HG02840 (cell line): ENCODE results near the gene BCAS1.

Experiments used
- ATAC-seq: cut with Tn5 transposase; IDR thresholded peaks from one replicate; pipeline ENCODE4 v1.9.1; 2021; ENCODE audit warnings: mild to moderate bottlenecking, moderate library complexity, moderate number of reproducible peaks; ENCODE audit not compliant: unreplicated experiment, low FRiP score

Gene BCAS1

DNA sequence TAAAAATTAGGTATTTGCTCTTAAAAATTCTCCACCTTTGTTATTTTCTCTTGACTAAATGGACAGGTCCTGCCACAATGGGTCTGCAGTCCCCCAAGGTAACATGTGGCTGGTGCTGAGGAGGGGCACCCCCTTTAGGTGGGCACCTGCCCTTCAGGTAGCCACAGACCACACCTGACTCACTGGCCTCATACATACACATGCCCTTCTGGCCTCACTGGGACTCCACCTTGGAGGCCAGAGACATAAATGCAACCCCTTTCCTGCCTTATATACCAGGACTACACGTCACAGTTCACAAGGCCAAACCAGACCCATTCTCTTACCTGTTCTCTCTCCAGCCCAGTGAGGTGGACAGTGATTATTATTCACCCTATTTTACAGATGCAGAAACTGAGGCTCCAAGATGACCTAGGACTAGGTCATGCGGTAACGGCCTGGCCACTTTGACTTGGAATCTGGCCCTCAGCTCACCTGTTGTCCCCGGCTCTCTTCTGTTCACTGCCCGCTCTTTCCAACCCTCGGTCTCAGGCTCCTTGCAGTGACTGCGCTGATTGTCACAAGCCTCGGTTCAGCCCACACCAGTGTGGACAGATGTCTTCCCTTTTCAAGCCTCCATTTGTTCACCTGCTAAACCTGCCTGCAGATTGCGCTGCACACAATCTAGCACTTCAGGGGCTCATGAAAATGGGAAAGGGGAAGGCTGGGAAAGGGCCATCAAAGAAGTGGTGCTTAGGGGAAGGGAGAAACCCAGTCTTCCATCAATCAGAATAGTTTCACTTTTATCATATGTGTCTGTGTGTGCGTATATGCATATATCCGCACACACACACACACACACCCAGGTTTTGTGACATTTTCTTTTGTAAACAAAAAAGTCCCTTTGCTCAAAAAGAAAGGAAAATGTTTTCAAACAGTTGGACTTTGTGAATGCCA lies 121.7 kb downstream of the BCAS1 start:
- no peak for ATAC-seq

DNA sequence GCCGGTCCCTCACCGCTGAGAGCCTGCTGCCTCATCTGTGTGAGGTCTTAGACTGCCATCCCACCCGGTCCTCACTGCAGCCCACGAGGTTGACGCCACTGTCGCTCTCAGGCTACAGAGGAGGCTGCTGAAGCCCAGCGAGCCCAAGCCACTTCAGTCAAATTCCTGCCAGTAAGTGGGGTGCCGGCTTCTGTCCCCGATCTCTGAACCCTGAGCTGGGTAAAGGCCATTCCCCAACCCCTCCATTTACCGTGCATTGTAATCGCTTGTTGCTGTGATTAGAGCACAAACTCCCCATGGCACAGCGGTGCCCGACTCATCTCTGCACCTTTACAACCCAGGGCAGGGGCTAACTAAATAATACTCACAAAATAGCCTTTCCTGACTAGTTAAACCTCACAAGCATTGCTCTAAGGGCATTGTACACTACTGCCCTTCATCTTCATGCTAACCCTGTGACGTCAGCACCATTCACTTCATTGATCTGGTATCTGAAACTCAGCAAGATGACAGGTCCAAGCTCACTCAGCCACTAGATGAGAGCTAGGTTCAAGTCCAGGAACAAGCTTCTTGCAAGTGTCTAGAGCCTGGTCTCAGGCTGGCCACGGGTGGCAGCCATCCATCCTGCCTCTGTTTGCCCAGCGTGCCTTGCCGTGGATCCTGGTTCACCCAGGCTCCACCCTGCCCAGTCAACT lies 122.7 kb downstream of the BCAS1 start:
- ATAC-seq = no peak

DNA sequence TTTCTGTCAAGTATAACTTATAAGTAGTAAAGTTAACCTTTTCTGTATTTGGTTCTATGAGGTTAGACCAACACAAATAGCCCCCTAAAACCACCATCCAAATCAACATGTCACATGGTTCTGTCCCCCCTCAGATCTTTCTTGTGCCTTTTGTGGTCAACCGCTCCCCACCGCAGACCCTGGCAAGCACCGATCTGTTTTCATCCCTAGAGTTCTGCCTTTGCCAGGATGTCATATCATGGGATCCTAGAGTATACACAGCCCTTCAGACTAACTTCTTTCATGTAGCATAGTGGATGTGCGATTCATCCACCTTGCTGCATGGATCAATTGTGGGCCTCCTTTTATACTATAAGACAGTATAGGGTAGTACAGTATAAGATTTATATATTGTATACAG lies 124.3 kb downstream of the BCAS1 start:
- ATAC-seq = no peak

DNA sequence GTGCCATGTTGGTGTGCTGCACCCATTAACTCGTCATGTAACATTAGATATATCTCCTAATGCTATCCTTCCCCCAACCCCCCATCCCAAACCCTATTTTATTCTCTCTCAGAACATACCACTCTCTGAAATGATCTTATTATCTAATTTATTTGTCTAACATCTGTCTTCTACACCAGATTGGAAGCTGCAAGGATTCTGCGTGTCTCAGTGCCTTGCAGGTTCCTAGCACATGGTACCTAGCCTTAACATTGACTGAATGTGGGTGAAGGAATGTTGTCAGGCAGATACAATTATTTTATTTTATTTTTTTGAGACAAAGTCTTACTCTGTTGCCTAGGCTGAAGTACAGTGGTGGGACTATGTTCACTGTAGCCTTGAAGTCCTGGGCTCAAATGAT lies 124.9 kb downstream of the BCAS1 start:
- no peak for ATAC-seq

DNA sequence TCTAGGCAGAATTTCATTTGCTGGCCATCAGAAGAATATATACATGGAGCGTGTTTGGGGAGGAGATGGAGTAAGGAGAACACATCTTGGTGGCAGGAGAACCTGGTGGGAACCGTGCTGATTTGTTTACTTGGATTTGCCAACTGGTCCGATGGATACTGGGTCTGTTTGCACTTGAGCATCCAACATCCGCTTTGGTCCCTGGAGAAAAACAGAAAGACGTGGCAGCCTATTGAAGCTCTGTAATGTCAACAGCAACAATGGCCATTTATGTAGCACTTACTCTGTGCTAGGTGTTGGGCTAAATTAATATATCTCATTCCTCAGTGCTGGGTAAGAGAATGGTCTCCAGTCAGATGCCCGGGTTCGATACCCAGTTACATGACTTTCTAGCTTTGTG lies 125.6 kb downstream of the BCAS1 start:
- ATAC-seq = no peak

DNA sequence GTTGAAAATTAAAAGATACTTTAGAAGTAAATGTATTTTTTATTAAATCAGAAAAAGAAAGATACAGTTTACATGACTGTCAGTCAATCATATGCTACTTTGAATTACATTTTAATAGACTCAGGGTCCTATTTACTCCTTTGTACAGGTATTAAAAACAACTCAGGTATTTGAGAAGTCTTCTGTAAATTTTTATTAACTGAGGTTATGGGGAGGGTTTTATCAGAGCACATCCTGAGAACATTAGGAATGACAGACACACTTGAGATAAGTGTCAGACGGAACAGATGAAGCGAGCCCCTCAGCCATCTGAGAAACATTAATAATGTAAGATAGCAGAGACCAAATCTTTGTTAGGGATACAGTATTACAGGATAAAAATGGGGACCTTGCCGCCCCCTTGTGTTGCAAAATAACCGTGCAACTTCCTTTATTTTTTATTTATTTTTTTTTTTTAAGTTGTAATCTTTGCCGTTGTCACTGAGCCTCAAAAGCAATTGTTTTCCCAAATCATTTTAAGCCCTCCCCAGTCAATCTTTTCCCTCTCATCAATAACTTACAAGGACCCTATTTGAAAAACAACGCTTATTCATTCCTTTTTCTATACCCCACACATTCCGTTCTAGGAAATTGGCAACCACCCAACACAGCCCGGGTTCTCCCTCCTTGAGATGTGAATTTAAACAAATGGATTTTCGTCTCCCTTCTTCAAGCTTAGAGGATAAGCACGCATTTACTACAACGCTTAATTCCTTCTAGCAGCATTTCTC lies 126.7 kb downstream of the BCAS1 start:
- no peak for ATAC-seq

DNA sequence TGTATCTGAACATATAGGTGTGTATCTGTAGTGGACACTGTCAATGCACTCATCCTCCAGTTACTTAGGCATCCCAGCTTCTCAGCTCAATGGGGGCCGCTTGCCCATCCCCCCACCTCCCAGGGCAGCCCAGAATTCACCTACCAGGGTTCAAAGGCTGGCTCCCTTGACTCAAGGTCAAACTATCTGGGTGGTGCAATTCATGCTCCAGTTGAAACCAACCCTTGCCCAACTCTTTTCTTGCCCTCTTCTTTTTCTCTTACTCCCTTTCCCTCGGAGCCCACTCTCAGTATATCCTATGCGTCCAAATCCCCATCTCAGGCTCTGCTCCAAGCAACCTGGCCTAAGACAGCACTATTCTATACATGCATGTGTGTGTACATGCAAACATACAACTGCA lies 127.4 kb downstream of the BCAS1 start:
- ATAC-seq = no peak

DNA sequence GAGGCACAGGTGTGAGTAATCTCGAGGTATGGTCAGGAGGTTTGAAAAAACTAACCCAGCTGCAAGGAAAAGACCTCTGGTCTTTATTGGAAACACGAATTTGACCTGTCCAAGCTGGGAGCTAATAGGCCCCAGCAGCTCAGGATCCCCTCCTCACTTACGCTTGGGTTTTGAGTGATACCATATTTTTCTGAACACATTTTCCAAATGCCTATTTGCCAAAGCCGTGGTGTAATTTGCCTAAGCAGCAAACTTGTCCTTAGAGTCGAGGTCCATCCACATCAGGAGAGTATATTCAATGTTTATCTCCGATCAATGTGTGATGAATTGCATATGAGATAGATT lies 128.0 kb downstream of the BCAS1 start:
- ATAC-seq = no peak

DNA sequence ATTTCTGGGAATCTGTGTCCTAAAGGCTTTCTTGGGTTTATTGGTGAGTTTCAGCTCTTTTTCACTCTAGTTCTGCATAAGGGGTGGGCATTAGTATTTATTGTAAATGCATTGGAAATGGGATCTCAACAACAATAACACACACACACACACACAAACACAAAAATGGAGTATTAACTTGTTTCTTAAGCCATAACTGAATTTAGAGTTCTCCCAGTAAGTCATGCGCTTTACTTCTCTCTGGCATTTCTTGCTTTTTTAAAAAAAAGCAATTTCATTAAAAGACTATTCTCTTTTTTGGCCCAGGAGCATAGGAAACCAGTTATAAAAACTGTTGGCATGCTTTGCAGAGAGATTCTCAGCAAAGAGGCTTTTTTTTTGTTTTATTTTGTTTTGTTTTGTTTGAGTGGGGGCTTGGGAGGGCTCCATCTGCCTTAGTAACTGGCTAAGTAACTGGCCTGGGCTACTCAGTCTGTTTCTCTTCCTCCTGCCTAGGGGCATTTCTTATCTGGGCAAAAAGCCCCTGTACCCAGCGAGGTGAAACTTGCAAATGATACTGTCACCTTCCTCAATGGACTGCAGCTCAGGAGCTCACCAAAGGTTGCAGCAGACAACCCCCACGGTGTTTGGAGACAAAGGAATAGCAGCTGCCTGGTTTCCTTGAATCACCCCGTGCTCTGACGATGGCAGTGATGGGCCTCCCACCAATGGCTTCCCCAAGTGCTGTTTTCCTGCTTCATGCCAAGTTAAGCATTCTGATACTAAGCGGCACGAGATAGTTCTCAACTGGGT lies 128.5 kb downstream of the BCAS1 start:
- ATAC-seq = no peak

DNA sequence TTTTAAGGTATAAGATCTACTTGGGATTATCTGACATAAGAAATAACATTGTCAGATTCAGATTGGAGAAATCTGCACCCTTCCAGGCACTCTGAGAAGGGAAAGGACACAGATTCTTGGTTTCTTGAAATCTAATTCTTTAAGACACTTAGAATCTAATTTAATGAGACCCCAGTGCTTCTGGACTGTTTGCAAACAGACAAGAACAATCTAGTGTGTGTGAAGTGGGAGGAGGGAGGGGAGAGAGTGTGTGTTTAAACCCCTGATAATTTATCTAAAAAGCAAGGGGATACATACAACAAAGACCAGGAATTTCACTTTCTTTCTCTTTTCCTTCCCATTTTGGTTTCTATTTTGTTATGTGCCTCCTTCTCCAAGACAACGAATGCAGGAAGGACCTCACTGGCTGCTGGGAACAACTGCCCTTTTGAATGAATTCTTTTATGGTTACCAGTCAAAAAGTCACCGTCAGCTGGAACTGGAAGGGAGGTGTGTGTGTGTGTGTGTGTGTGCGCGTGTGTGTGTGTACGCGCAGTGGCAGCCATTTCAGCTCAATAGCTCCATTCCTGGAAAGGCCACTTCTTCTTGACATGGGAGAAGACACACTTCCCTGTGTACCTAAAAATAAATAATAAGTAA lies 129.4 kb downstream of the BCAS1 start:
- no peak for ATAC-seq

DNA sequence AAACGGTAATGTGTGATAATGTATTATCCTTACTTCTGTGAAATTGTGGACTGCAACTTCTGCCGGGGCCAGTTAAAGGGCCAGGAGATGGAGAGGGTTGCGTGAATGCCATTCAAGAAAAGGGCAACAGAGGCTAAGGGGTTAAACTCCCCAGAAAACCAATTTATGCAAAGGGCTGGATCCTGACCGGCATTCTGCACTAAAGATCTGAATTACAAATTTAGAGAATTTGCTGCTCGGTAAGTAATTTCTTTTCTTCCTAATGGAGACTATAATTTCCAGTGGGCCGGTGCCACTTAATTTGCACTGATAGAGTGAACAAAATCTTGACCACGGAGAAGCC lies 130.1 kb downstream of the BCAS1 start:
- no peak for ATAC-seq

DNA sequence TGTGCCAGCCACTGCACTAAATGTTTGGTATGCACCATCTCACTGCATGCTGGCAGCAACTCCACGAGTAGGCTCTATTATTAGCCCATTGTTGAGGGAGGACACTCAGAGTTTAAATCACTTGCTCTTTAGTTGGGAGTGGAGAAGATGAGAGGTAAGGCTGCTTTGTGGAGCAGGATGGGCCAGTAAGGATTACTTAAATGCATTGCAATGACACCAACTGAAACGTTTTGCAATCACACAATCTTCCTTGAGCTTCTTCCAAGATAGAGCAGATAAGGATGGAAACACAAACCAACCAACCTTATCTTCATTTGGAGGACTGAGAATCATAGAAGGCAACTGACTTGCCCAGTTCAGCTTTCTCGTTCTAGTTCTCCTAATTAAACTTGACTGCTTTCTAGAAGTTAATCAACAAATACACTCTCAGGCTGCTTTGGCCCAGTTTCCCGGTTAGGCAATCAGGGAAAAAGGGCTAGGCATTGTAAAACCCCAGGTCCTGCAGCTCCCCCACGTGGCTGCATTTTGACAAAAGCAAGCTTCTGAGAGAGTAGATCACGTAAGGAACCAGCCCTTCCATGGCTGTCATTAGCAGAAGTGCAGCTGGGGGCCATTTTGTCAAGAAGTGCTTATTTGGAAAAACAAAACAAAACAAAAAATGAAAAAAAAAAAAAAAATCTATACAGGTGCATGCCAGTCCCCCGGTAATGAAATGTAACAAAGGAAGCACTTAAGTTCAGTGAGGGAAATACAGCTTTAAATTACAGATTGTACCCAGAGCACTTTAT lies 130.6 kb downstream of the BCAS1 start:
- no peak for ATAC-seq

DNA sequence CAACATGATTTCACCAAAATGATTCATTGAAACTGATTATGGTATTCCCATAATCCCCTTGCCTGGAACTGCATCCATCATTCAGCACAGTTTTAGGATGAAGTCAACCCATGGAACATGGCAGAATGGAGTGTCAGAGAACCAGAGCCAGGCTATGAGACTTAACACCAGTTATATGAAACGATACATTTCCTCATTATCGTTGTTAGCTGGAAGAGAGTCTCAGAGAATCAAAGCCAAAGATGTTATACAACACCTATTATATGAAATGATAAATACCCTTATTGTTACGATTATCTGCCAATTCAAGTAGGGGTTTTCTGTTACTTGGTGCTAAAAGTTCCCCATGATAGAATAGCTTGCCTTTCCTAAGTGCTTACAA lies 131.2 kb downstream of the BCAS1 start:
- no peak for ATAC-seq

DNA sequence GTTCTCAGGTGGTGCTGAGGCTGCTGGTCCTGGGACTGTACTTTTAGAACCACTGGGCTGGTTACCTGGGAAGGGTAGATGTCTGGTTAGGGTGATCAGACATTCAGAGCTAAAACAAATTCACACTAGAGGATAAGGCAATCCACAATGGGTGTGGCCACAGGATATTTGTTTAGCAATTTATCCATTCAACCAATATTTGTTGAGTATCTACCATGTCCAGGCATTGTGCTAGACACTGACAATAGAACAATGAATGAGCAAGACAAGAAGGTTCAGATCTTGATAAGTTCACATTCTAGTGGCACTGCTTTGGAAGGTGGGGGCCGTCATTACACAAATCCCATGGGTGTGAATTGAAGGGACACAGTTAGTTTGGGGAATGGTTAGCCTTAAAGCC lies 131.7 kb downstream of the BCAS1 start:
- ATAC-seq = no peak

DNA sequence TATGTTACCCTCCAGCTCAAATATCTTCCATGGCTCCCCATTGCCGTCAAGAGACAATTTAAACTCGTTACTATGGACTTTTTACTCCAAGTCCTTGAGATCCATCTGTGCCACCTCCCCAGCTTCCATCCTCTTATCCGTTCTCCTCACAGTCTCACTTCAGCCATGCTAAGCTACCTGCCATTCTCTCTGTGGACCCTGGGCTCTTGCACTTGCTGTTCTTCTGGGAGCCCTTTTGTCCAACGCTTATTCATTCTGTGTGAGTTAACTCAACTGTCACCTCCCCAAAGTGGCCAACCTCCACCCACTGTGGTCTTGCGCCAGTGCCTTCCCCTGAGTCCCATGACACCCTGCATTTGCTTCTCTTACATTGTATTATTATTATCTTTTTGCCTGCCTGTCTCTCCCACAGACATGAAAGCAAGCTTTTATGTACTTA lies 132.4 kb downstream of the BCAS1 start:
- no peak for ATAC-seq

DNA sequence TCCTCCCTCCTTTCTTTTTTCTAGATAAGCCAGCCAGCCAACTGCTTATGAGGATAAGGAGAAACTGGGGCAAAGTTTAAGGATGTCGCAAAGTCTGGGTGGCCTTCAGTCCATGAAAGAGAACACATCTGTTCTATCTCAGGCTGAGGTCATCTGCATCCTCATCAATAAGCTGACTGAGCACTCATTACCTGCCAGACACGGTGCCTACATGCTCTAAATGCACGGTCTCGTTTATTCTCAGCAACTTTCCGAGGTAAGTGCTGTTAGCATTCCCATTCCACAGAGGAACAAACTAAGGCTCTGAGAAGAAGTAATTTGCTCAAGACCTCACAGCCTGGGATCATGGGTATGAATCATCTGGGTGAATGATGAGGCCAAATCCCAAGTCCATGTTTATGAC lies 133.1 kb downstream of the BCAS1 start:
- ATAC-seq = no peak

DNA sequence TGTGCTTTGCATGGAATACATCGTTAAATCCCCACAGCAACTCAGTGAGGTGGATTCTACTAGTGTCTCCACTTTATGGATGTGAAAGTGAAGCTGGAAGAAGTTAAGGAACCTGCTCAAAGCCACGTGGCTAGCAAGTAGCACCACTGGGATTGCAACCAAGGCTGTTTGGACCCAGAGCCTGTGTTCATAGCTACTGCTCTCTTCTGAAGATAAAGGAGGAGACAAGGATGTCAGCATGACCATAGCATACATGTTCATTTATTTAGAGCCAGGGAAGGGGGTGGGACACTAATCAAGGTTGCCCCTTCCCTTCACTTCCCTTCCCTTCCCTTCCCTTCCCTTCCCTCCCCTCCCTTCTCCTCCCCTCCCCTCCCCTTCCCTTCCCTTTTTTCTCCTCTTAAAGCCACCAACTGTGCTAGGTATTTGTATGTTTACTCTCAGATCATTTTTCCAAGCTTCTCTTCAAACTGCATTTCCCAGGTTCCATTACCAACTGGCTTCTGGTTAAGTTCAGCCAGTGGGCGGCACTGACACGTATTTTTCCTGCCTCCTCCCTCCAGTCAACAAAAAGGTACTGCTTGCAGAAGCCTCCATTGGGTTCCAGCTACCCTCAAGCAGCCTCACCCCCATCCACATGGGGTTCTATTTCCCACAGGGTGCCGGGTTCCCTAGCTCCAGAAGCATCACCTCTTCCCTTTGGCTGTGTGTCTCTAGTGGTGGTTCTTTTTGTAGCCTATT lies 134.9 kb downstream of the BCAS1 start:
- no peak for ATAC-seq

DNA sequence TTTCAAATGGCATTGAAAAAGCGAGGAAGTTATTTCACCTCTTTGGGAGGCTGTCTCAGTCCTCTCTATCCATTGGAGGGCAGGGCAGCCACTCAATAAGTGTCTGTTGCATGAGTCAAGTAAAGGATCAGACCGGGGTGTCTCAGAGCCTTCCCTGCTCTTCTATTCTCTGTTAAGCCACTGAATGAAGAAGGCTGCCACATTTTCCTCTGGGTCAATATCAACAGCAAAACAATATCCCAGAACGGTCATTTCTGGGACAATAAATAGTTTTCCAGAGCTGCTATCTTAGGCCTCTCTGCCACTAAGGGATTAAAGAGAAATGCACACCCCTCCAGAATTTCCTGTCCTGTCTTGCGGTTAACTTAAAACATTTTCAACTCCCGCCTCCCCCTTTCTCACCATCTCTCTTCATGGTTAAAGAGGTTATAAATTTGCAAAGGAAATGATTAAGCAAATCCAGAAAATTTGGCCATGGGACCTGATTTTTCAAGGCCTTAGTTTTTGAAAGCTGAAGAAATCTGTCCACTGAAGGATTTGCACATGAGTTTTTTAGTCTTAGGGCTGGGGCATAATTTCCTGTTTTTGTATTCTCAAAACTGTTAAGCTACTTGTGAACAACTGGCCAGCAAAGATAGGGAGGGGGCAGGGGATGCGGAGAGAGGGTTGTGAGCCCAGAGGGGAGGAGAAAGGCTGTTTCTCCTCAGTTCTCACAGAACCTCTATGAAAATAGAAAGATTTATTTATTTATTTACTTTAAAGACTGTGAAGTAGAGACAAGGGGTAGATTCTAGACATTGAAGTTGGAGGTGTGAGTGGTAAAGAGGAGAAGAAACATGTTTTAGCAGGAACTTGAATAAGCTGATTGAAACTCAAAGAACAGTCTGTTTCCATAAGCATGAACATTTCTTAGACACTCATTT lies 135.7 kb downstream of the BCAS1 start:
- no peak for ATAC-seq
